ENCODE measurements around the gene C6orf163.

Gene C6orf163

DNA sequence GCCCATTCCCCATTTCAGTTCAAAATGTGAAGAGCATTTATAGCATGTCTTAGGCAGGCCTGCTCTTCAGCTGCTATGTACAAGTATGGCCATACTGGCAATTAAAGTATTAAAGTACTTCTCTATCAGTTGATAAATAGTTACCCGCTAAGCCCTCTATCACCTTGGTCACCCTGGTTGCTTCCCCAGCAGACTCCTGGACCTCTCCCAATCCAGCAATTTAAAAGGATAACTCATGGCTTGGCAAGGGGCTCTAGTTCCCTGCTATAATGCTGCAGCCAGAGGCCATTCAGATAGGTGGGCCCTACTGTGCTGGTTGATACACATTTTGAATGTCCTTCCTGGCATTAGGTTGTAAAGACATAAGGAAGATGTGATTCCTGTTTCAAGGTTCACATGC is 7.0 kb downstream of the C6orf163 start:
- DNase-seq (ENCODE audit: low spot score): no peak
- TF ChIP-seq, protein P1, sequence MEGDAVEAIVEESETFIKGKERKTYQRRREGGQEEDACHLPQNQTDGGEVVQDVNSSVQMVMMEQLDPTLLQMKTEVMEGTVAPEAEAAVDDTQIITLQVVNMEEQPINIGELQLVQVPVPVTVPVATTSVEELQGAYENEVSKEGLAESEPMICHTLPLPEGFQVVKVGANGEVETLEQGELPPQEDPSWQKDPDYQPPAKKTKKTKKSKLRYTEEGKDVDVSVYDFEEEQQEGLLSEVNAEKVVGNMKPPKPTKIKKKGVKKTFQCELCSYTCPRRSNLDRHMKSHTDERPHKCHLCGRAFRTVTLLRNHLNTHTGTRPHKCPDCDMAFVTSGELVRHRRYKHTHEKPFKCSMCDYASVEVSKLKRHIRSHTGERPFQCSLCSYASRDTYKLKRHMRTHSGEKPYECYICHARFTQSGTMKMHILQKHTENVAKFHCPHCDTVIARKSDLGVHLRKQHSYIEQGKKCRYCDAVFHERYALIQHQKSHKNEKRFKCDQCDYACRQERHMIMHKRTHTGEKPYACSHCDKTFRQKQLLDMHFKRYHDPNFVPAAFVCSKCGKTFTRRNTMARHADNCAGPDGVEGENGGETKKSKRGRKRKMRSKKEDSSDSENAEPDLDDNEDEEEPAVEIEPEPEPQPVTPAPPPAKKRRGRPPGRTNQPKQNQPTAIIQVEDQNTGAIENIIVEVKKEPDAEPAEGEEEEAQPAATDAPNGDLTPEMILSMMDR (IDR thresholded peaks at IDR 0.05; ENCODE audit: extremely low read depth, missing control alignments): no peak

DNA sequence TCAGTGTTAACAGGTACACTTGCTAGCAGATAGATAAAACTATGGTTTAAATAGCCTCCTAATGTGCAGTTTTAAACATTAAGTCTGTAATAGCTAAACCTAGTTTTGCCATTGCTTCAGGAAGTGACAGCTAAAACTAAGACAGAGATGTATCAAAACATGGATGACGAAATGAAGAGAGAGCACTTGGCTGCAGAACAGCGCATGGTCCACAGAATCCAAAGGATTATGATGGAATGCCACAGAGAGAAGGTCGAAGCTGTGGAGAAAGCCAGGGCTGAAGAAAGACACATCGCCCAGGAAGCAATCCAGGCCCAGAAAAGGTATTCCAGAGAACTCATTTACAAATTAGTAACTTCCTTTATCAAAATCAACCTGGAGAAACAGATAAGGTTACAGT is 11.6 kb downstream of the C6orf163 start:
- no peak for DNase-seq (ENCODE audit: low spot score)
- TF ChIP-seq, protein P1 (IDR thresholded peaks at IDR 0.05; ENCODE audit: extremely low read depth, missing control alignments): no peak

DNA sequence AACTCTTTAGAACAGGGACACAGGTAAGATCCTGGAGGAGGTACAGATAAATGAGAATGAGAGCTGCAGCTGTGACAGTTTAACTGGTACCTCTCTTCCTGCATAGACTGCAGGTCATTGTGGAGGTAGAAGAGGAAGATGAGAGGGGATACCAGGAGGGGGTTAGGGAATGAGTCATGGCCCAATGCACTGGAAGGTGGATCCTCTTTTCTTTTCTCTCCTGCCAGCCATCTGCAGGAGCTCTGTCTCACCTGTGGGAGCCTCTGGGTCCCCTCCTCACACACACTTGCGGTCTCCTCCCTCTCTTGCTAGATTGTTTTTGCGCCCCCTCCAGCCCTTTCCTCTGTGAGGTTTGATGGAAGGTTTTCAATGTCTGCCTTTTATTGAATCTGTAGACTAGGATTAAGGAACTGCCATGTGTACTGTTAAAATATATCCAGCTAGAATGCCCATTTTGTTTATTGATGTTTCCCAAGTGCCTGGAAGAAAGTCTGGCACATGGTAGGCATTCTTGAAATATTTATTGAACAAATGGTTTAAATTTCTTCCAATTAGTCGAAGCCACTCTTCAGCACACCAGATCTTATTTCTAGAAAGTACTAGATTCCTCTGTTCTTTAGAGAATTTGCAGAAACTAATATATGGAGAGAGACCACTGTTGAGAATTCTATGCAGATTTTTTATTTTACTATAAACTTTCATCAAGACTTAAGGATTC is 13.0 kb downstream of the C6orf163 start:
- TF ChIP-seq, protein P1 (IDR thresholded peaks at IDR 0.05; ENCODE audit: extremely low read depth, missing control alignments): no peak
- DNase-seq (ENCODE audit: low spot score): no peak

DNA sequence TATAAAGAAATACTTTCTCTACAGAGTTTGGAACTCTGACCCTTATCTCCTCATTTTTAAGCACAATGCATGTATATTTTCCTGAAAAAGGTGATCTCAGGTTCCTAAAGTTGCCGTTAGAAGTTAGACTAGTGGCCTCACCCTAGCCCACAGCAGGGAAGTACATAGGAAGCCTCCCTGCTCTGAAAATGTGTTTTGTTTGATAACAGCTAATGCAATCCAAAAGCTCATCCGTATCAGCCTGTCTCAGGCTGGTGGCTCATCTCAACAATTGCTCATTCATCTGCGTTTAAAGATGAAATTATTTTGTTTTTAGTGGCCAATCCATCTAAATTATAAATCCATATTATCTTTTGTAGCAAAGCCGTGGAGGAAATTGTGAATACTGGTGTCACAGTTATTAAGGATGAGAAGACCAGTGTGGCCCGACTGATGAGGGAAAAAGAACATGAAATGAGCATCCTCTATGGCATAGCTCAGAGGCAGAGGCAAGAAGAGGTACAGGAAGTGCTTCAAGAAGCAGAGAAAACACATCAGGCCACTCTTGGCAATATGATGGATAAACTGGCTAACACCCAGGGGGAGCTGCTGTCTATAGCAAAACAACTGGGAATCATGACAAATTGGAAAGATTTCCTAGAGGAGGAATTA is 20.1 kb downstream of the C6orf163 start:
- TF ChIP-seq, protein P1 (IDR thresholded peaks at IDR 0.05; ENCODE audit: extremely low read depth, missing control alignments): no peak
- no peak for DNase-seq (ENCODE audit: low spot score)

DNA sequence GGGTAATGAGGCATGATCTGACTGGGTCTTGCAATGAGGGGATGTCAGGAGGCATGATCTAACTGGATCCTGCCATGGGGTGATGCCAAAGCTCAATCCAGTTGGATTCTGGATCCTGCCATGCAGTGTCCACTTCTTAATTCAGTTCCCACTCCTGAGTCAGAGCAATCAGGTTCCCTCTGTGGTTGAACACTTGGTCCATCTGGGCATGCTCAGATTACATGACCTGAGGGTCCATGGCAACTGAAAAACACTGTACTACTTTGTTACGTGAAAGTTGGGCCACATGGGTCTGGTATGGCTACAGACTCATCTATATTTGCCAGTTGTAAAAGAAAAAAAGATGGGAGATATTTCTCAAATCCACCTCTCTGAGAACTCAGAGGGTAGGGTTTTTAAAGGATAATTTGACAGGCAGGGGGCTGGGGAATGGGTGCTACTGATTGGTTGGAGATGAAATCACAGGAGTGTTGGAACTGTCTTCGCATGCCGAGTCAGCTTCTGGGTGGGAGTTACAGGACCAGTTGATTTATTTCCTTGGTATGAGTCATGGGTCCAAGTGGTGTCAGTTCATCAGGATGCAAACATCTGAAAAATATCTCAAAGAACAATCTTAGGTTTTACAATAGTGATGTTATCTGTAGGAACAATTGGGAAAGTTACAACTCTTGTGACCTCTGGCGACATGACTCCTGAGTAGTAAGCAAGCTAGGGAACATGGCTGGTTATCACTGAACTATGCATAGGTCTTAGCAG is 21.6 kb downstream of the C6orf163 start:
- TF ChIP-seq, protein P1 (IDR thresholded peaks at IDR 0.05; ENCODE audit: extremely low read depth, missing control alignments): no peak
- no peak for DNase-seq (ENCODE audit: low spot score)

DNA sequence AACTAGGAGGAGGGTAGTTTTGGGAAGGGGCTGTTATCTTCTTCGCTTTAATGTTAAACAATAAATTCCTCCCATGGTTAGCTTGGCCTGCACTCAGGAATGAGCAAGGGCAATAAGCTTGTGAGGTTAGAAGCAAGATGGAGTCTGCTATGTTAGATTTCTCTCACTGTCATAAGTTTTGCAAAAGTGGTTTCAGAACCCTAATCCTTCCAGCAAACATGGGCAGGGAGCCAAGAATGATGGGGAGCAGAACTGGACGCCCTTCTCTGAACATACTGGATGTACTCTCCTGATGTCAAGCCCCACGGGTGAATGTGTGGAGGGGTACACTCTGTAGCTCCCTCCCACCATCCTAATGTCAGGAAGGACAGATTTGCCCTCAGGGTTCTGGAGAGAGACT is 22.3 kb downstream of the C6orf163 start:
- peak; percentile 7 for DNase-seq (ENCODE audit: low spot score)
- TF ChIP-seq, protein P1 (IDR thresholded peaks at IDR 0.05; ENCODE audit: extremely low read depth, missing control alignments): no peak

DNA sequence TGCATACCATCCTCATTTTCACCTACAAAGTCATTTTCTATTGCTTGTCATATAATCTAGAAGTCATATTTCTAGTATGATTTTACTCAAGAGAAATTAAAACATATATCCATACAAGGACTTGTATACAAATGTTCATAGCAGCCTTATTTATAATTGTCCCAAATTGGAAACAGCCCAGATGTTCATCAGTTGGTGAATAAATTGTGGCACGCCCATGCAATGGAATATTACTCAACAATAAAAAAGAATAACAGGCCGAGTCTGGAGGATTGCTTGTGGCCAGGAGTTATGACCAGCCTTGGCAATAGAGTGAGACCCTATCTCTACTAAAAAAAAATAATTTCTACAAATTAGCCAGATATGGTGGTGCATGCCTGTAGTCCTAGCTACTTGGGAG is 28.8 kb downstream of the C6orf163 start:
- TF ChIP-seq, protein P1 (IDR thresholded peaks at IDR 0.05; ENCODE audit: extremely low read depth, missing control alignments): no peak
- DNase-seq (ENCODE audit: low spot score): no peak
